ENCODE results near the gene ANKRD24. TPM values are rescaled to one million over a fixed set of nuclear protein-coding genes. Genes with fewer than 3 reads are reported as not detected.

ANKRD24 gene
- total RNA-seq, 1 experiment from 2014 or later = 0.33 TPM

GRCh38 chr19:4161415-4162077, 20.9 kb upstream of the ANKRD24 start:
- H3K36me3 ChIP-seq (ENCODE audit: low read depth, low read length) = no peaks in the 10 kb centered on the region
- no peak overlapping the region for H3K27ac ChIP-seq (ENCODE audit: low read length)
- intact Hi-C loops (cut with micrococcal nuclease) = no loop called here
- TF ChIP-seq CTCF (conservative IDR thresholded peaks at IDR 0.05; ENCODE audit: low read depth, low read length) = no peak
- no TSS peak for BruUV-seq (replicated peaks)
- no peak overlapping the region for H2AFZ ChIP-seq (ENCODE audit: low read length)
- no peaks in the 10 kb centered on the region for H3K4me1 ChIP-seq (ENCODE audit: insufficient read depth, low read length)
- no peaks in the 10 kb centered on the region for H4K20me1 ChIP-seq (ENCODE audit: low read length)
- no peak overlapping the region for H3K9ac ChIP-seq (ENCODE audit: low read length)
- no peak overlapping the region for H3K4me3 ChIP-seq (ENCODE audit: low read length)
- ChIA-PET CTCF (no interaction called here), POLR2A (ENCODE audit: unreplicated experiment) (no interaction called here)
- no peaks in the 10 kb centered on the region for H3K9me2 ChIP-seq (replicated peaks; ENCODE audit: low read length)
- no peak overlapping the region for H3K4me2 ChIP-seq (ENCODE audit: low read length)
- no peaks in the 10 kb centered on the region for H3K9me3 ChIP-seq (ENCODE audit: low read length)
- no peak for DNase-seq
- ATAC-seq = no peak
- no peaks in the 10 kb centered on the region for H3F3A ChIP-seq (ENCODE audit: low read length, unreplicated experiment)
- H3K79me2 ChIP-seq (ENCODE audit: low read length) = no peaks in the 10 kb centered on the region
- no peaks in the 10 kb centered on the region for H3K27me3 ChIP-seq (ENCODE audit: low read length)

- intact Hi-C loops (cut with micrococcal nuclease) = no loop called here
- no peaks in the 10 kb centered on the region for H3K9me2 ChIP-seq (replicated peaks; ENCODE audit: low read length)
- H3K4me2 ChIP-seq (ENCODE audit: low read length) = no peak overlapping the region
- no peaks in the 10 kb centered on the region for H3K79me2 ChIP-seq (ENCODE audit: low read length)
- CTCF ChIA-PET = no interaction called here
- H3K27ac ChIP-seq (ENCODE audit: low read length) = no peak overlapping the region
- BruUV-seq (replicated peaks) = no TSS peak
- H3K9me3 ChIP-seq (ENCODE audit: low read length) = no peaks in the 10 kb centered on the region
- ATAC-seq (no peak), DNase-seq (no peak)
- H4K20me1 ChIP-seq (ENCODE audit: low read length) = no peaks in the 10 kb centered on the region
- no peaks in the 10 kb centered on the region for H3K27me3 ChIP-seq (ENCODE audit: low read length)
- no peak overlapping the region for H2AFZ ChIP-seq (ENCODE audit: low read length)
- no peak for TF ChIP-seq EZH2phosphoT487 (IDR thresholded peaks at IDR 0.05; ENCODE audit: borderline replicate concordance, low read length)
- no peak for TF ChIP-seq EZH2 (IDR thresholded peaks at IDR 0.05; ENCODE audit: low read length, unreplicated experiment)
- no peak for TF ChIP-seq CTCF (conservative IDR thresholded peaks at IDR 0.05; ENCODE audit: low read depth, low read length)
- no peaks in the 10 kb centered on the region for H3F3A ChIP-seq (ENCODE audit: low read length, unreplicated experiment)
- no peaks in the 10 kb centered on the region for H3K36me3 ChIP-seq (ENCODE audit: low read depth, low read length)
- H3K9ac ChIP-seq (ENCODE audit: low read length) = no peak overlapping the region
- H3K4me1 ChIP-seq (ENCODE audit: insufficient read depth, low read length) = no peaks in the 10 kb centered on the region
- no peak overlapping the region for H3K4me3 ChIP-seq (ENCODE audit: low read length)
- POLR2A ChIA-PET (ENCODE audit: unreplicated experiment) = no interaction called here
Measured at GRCh38 chr19:4164262-4164661, 18.2 kb upstream of the ANKRD24 start.

- no peak for TF ChIP-seq EZH2phosphoT487 (IDR thresholded peaks at IDR 0.05; ENCODE audit: borderline replicate concordance, low read length)
- CTCF ChIA-PET = no interaction called here
Measured at GRCh38 chr19:4171676-4172075, 10.8 kb upstream of the ANKRD24 start.

More at GRCh38 chr19:4171676-4172075, 10.8 kb upstream of the ANKRD24 start:
- Histone ChIP-seq H2AFZ (ENCODE audit: low read length) (no peak overlapping the region), H3K4me1 (ENCODE audit: insufficient read depth, low read length) (no peaks in the 10 kb centered on the region), H3K4me3 (ENCODE audit: low read length) (no peak overlapping the region), H3K9me3 (ENCODE audit: low read length) (no peaks in the 10 kb centered on the region), H3K27me3 (ENCODE audit: low read length) (no peaks in the 10 kb centered on the region), H3K36me3 (ENCODE audit: low read depth, low read length) (no peaks in the 10 kb centered on the region), H3K9me2 (replicated peaks; ENCODE audit: low read length) (no peaks in the 10 kb centered on the region), H3K27ac (ENCODE audit: low read length) (no peak overlapping the region), H3K79me2 (ENCODE audit: low read length) (no peaks in the 10 kb centered on the region), H3K4me2 (ENCODE audit: low read length) (no peak overlapping the region), H4K20me1 (ENCODE audit: low read length) (no peaks in the 10 kb centered on the region), H3K9ac (ENCODE audit: low read length) (no peak overlapping the region), H3F3A (ENCODE audit: low read length, unreplicated experiment) (no peaks in the 10 kb centered on the region)
- ATAC-seq (no peak), DNase-seq (no peak)
- intact Hi-C loops (cut with micrococcal nuclease) = no loop called here
- POLR2A ChIA-PET (ENCODE audit: unreplicated experiment) = no interaction called here
- BruUV-seq (replicated peaks) = no TSS peak
